Pancreas (tissue), 10 donors: ENCODE data around the gene GXYLT2. TPM values are rescaled to one million over a fixed set of nuclear protein-coding genes. Genes with fewer than 3 reads are reported as not detected.
"Not testable (repeated sequence)": the region's sequence is repeated elsewhere in the genome, so short reads cannot be mapped to it uniquely, and the experiment has no call there.

Experiments used
- ATAC-seq, 4 donors: fragments of 200-7000 bp; cut with Tn5 transposase; one replicate each; pipeline versions ENCODE4 v1.8.0 to v1.9.1; 2020; ENCODE audit warnings: mild to moderate bottlenecking in 4 of 4, moderate library complexity in 4 of 4
- DNase-seq, 6 donors: peaks; one replicate each; pipeline ENCODE4 v3.0.0-alpha.2; 2020
- FAIRE-seq: peaks from 2 replicates; lab custom pipeline; 2012; peaks lifted over from hg19 to GRCh38; lab: Jason Lieb, UNC
- H3K27ac ChIP-seq, 4 donors: fragments of 200-600 bp; sonication (generic); 1 replicate in 3 of 4; 2 replicates in 1 of 4; pipeline versions ENCODE4 v1.5.0 to v1.8.0; 2020
- H3K27me3 ChIP-seq, 4 donors: fragments of 200-600 bp; one replicate each; pipeline ENCODE4 v1.8.0; 2021
- H3K36me3 ChIP-seq, 3 donors: fragments of 200-600 bp; sonication (generic) in 1 of 3; one replicate each; pipeline versions ENCODE4 v1.5.0 to v1.8.0; 2020 to 2021
- H3K4me1 ChIP-seq, 3 donors: fragments of 200-600 bp; one replicate each; pipeline ENCODE4 v1.8.0; 2021
- H3K4me3 ChIP-seq, 4 donors: fragments of 200-600 bp; sonication (generic) in 2 of 4; one replicate each; pipeline versions ENCODE4 v1.5.0 to v1.8.0; 2020 to 2021
- H3K9me3 ChIP-seq, 4 donors: fragments of 200-600 bp; one replicate each; pipeline ENCODE4 v1.8.0; 2021
- CTCF ChIP-seq, 4 donors: fragments of 200-600 bp; sonication (generic) in 3 of 4; IDR thresholded peaks; one replicate each; pipeline versions ENCODE4 v1.5.0 to v1.8.0; 2021; ENCODE audit warnings: antibody characterized with exemption in 4 of 4
- WGBS, 2 donors: extraction: QIAGEN DNeasy Blood & Tissue Kit; methylation state at CpG; one replicate each; pipeline ENCODE4 v1.1.7; 2013; 5-methylcytosine and 5-hydroxymethylcytosine counted together
- intact Hi-C, 3 donors: fragments of 100-400 bp; cut with DNase I; formaldehyde crosslinking; loops; one replicate each; pipeline versions ENCODE4 v1.11.1 to v1.14.2; 2022
- polyA plus RNA-seq, 2 donors: library from polyadenylated mRNA; stranded (reverse); fragments of 200-250 nt; gene quantifications; one replicate each; pipeline ENCODE4 v1.2.3, GENCODE V29; 2013
- total RNA-seq, 6 donors: library from RNA; stranded (reverse); fragmentation: NEBNext Ultra II Directional in 4 of 6; extraction: Animal tissue kit (Norgen Biotek cat#: 25700) in 4 of 6; gene quantifications; one replicate each; pipeline versions ENCODE4 v1.2.1 to v1.2.4, GENCODE V29; 2021 to 2023
- donor health status: healthy with polysubstance abuse.
- donor health status: DM: no; HTN: no; CAD: no; lungs with moderate emphysema.
- donor health status: DM: no; HTN: no; CAD: no.
- donor health status: control.
- donor health status: control.
- donor health status: Bipolar disorder and iron deficiency.
- donor health status: DM: yes; HTN: yes; CAD: no.
- donor health status: DM: no; HTN: no; CAD: no.
- donor health status: DM: no; HTN: no; CAD: no.
- donor health status: DM: yes; HTN: yes; CAD: no.

The GXYLT2 gene
- total and polyA plus RNA-seq, 8 donors: 0.19 to 7.5 (median 4.2) TPM

DNA sequence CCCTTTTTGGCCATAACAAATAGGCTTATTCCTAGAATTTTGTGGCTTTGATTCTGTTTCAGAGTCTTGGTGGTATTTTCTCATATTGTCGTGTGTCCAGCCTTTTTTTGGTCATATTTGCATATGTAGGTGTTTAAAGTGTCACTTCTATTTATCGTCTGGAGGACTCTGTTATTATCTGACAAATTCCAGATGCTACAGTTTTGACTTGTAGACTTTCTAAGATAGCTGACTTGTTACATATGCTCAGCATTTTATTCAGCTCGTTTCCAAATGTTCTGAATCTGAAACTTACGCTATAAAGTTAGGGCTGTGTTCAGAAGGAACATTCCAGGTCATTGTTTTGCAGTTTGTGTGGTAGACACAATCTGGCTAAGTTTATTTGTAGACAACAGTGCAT is 110.6 kb downstream of the GXYLT2 start:
- intact Hi-C loops: no loop called here
- no peaks in the 10 kb centered on the region for H3K36me3 ChIP-seq
- TF ChIP-seq CTCF (IDR thresholded peaks at IDR 0.05): no peak
- H3K4me1 ChIP-seq: peaks cover 11 to 29% (median 20%) of the 10 kb centered on the region in 3 donors
- FAIRE-seq: no peak
- peak overlapping the region in 2 of 4 donors; percentile 80 to 82 for H3K4me3 ChIP-seq
- no peaks in the 10 kb centered on the region for H3K27me3 ChIP-seq
- no peak for DNase-seq
- no peak for ATAC-seq
- no peak overlapping the region for H3K27ac ChIP-seq
- H3K9me3 ChIP-seq: no peaks in the 10 kb centered on the region
- 10 to 12% methylated on average over 4 of the region's 4 CpGs for WGBS, 2 donors

DNA sequence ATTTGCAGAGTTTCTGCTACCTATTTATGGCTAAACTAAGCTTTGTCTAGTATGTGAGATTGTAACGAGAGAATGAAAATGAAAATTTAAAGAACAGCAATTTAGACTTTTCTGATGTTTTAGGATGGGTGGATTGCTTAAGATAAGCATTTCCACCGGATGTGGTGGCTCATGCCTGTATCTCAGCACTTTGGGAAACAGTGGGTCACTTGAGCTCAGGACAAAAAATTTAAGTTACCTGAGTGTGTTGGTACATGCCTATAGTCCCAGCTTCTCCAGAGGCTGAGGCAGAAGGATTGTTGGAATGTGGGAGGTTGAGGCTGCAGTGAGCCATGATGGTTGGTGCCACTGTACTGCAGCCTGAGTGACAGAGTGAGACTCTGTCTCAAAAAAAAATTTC is 112.1 kb downstream of the GXYLT2 start:
- intact Hi-C loops: no loop called here
- FAIRE-seq (no peak), ATAC-seq (no peak), DNase-seq (no peak)
- TF ChIP-seq CTCF (IDR thresholded peaks at IDR 0.05): no peak
- Histone ChIP-seq H3K4me1 (peaks cover 11 to 29% (median 20%) of the 10 kb centered on the region in 3 donors), H3K9me3 (no peaks in the 10 kb centered on the region), H3K27me3 (no peaks in the 10 kb centered on the region), H3K27ac (no peak overlapping the region), H3K36me3 (no peaks in the 10 kb centered on the region), H3K4me3 (peak overlapping the region in 1 of 4 donors; percentile 82)
- 48 to 59% methylated on average over 2 of the region's 2 CpGs for WGBS, 2 donors

GRCh38 chr3:73003050-73003449 is 115.2 kb downstream of the GXYLT2 start:
- peaks cover 11 to 27% (median 20%) of the 10 kb centered on the region in 3 donors for H3K4me1 ChIP-seq
- intact Hi-C loops: not testable (repeated sequence)
- WGBS, 2 donors: 83 to 96% methylated on average over 8 of the region's 8 CpGs

DNA sequence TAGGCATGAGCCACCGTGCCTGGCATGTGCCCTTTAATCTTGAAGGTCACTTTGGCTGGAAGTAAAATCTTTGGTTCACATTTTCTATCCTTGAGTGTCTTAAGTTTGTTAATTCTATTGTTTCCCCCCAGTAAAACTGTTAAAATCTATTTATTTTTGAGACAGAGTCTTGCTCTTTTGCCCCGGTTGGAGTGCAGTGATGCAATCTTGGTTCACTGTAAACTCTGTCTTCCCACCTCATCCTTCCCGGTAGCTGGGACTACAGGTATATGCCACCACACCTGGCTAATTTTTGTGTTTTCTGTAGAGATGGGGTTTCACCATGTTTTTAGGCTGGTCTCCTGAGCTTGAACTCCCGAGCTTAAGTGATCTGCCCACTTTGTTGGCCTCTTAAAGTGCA is 116.5 kb downstream of the GXYLT2 start:
- ATAC-seq (no peak), DNase-seq (no peak), FAIRE-seq (no peak)
- Histone ChIP-seq H3K4me3 (no peak overlapping the region), H3K9me3 (no peaks in the 10 kb centered on the region), H3K27ac (no peak overlapping the region), H3K4me1 (peaks cover 11 to 23% (median 14%) of the 10 kb centered on the region in 3 donors), H3K36me3 (peaks cover 0 to 4% (median 0%) of the 10 kb centered on the region in 3 donors), H3K27me3 (no peaks in the 10 kb centered on the region)
- no peak for TF ChIP-seq CTCF (IDR thresholded peaks at IDR 0.05)
- 71 to 78% methylated on average over 4 of the region's 4 CpGs for WGBS, 2 donors
- intact Hi-C loops: no loop called here

More at GRCh38 chr3:73003050-73003449, 115.2 kb downstream of the GXYLT2 start:
- H3K9me3 ChIP-seq, ATAC-seq, H3K27me3 ChIP-seq, H3K36me3 ChIP-seq, DNase-seq, H3K4me3 ChIP-seq, H3K27ac ChIP-seq, FAIRE-seq: not testable (repeated sequence)

DNA sequence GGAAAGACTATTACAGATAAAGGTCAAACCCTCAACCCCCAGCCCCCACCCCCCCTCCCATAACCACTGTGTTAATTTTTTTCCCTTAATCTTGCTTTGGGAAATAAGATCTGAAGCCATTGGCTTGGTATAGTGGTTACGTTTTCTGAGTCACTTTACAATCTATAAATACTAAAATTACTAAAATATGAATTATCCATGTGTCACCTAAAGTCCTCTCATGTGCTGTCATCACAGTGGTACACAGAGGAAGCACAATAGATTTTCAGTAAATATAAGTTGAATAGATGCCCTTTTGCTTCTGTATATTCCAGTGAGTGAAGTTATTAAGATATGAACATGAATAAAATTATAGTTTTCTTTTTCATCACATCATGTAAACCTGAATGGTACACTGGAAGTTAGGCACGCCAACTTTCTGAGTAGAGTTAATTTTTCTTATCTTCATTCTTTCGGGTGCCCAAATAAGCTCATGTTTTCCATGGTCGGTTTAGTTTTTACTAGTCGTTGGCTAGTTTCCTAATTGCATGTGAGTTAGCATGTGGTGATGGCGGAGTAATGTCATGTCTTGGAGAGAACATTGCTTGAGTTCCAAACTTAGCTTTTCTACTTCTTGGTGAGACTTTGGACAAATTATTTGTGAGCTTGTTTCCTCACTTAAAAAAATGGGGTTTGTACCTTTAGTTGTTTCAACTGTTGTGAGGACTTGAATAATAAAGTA is 120.3 kb downstream of the GXYLT2 start:
- 22 to 41% methylated on average over 6 of the region's 6 CpGs for WGBS, 2 donors
- TF ChIP-seq CTCF (IDR thresholded peaks at IDR 0.05): no peak
- no peak for DNase-seq
- H3K27me3 ChIP-seq: no peaks in the 10 kb centered on the region
- intact Hi-C loops: no loop called here
- peaks cover 0 to 9% (median 7%) of the 10 kb centered on the region in 3 donors for H3K4me1 ChIP-seq
- H3K4me3 ChIP-seq: no peak overlapping the region
- H3K27ac ChIP-seq: no peak overlapping the region
- peaks cover 0 to 4% (median 0%) of the 10 kb centered on the region in 3 donors for H3K36me3 ChIP-seq
- no peaks in the 10 kb centered on the region for H3K9me3 ChIP-seq
- no peak for FAIRE-seq
- ATAC-seq: no peak
